Endothelial cell of umbilical vein (primary cell): ENCODE results near the gene MINDY4. TPM values are rescaled to one million over a fixed set of nuclear protein-coding genes. Genes with fewer than 3 reads are reported as not detected.

ENCODE experiments used
- BruUV-seq: library from RNA; stranded (reverse); fragments of 400-500 nt; replicated peaks from 2 replicates; lab custom pipeline; 2021; lab: Mats Ljungman, UMichigan
- CTCF ChIA-PET: fragments of 300-600, 350-600 bp; sonication (Branson Sonifier 250); formaldehyde crosslinking; loops from one replicate; lab custom pipeline; 2021; ENCODE audit warnings: antibody characterized with exemption, inconsistent platforms; lab: Charles Lee
- POLR2A ChIA-PET: fragments of 300-600, 350-600 bp; sonication (Branson Sonifier 250); formaldehyde crosslinking; loops from one replicate; lab custom pipeline; 2021; ENCODE audit warnings: antibody characterized with exemption, inconsistent platforms; lab: Charles Lee
- DNase-seq: peaks from one replicate; pipeline ENCODE4 v3.0.0-alpha.2; 2011; ENCODE audit warnings: low read depth, low spot score
- FAIRE-seq: peaks from 2 replicates; lab custom pipeline; 2011; peaks lifted over from hg19 to GRCh38; lab: Jason Lieb, UNC
- H2AFZ ChIP-seq: 2 replicates; pipeline ENCODE4 v1.6.0; 2012; ENCODE audit warnings: low read depth, low read length, control low read depth, inconsistent platforms
- H3K27ac ChIP-seq: 2 replicates; pipeline ENCODE4 v1.5.1; 2011; ENCODE audit warnings: low read depth, mild to moderate bottlenecking, control low read depth, low read length, moderate library complexity; ENCODE audit not compliant: insufficient read depth
- H3K27me3 ChIP-seq, 2 experiments: 2 replicates each; pipeline versions ENCODE4 v1.6.0 to v1.6.1; 2011; ENCODE audit warnings: low read length in 2 of 2, mixed read lengths in 1 of 2; ENCODE audit not compliant: control insufficient read depth in 2 of 2, insufficient read depth in 2 of 2
- H3K36me3 ChIP-seq, 2 experiments: 2 replicates in 1 of 2; 3 replicates in 1 of 2; pipeline ENCODE4 v1.5.1; 2011; ENCODE audit warnings: low read length in 2 of 2, mild to moderate bottlenecking in 1 of 2, moderate library complexity in 1 of 2; ENCODE audit not compliant: control insufficient read depth in 2 of 2, insufficient read depth in 2 of 2; ENCODE audit errors: extremely low read depth in 1 of 2
- H3K4me1 ChIP-seq: 3 replicates; pipeline ENCODE4 v1.5.1; 2011; ENCODE audit warnings: mild to moderate bottlenecking, low read length; ENCODE audit not compliant: control insufficient read depth, insufficient read depth; ENCODE audit errors: extremely low read depth
- H3K4me2 ChIP-seq: 2 replicates; pipeline ENCODE4 v1.6.1; 2011; ENCODE audit warnings: low read length, control low read depth, mixed read lengths; ENCODE audit not compliant: insufficient read depth
- H3K4me3 ChIP-seq, 3 experiments: fragments of 200-600 bp in 1 of 3; sonication (generic), shearing (Covaris generic) in 1 of 3; replicated peaks in 1 of 3; 2 replicates each; pipeline ENCODE4 v1.5.1; 2011 to 2016; ENCODE audit warnings: control low read depth in 3 of 3, low read length in 3 of 3, mild to moderate bottlenecking in 2 of 3, inconsistent platforms in 1 of 3, low read depth in 1 of 3, moderate library complexity in 1 of 3; ENCODE audit not compliant: insufficient read depth in 1 of 3
- H3K79me2 ChIP-seq: 2 replicates; pipeline ENCODE4 v1.6.0; 2012; ENCODE audit warnings: low read length, inconsistent platforms; ENCODE audit not compliant: control insufficient read depth, insufficient read depth
- H3K9ac ChIP-seq: replicated peaks from 2 replicates; pipeline ENCODE3; 2011; ENCODE audit warnings: low read length, control low read depth; ENCODE audit not compliant: insufficient read depth; ENCODE audit errors: extremely low read depth
- H3K9me1 ChIP-seq: replicated peaks from 3 replicates; pipeline ENCODE4 v1.6.0; 2011; ENCODE audit warnings: mild to moderate bottlenecking, low read length; ENCODE audit not compliant: control insufficient read depth, insufficient read depth; ENCODE audit errors: extremely low read depth
- H3K9me3 ChIP-seq: replicated peaks from 2 replicates; pipeline ENCODE4 v1.5.1; 2012; ENCODE audit warnings: low read length, inconsistent platforms; ENCODE audit not compliant: control insufficient read depth, insufficient read depth
- H4K20me1 ChIP-seq: replicated peaks from 2 replicates; pipeline ENCODE3; 2011; ENCODE audit warnings: mild to moderate bottlenecking, low read length; ENCODE audit not compliant: control insufficient read depth, insufficient read depth; ENCODE audit errors: extremely low read depth
- CTCF ChIP-seq, 2 donors: IDR thresholded peaks; 1 replicate in 1 of 2; 2 replicates in 1 of 2; pipeline ENCODE4 v1.5.1; 2011; ENCODE audit warnings: low read length in 2 of 2, mild to moderate bottlenecking in 2 of 2, moderate library complexity in 2 of 2, control low read depth in 1 of 2, inconsistent platforms in 1 of 2, low read depth in 1 of 2; ENCODE audit not compliant: insufficient read depth in 1 of 2; ENCODE audit errors: extremely low read depth in 1 of 2
- EZH2 ChIP-seq: IDR thresholded peaks from 2 replicates; pipeline ENCODE4 v1.6.1; 2012; ENCODE audit warnings: borderline replicate concordance, low read depth, mild to moderate bottlenecking, moderate library complexity, low read length, inconsistent platforms; ENCODE audit not compliant: severe bottlenecking
- FOS ChIP-seq: IDR thresholded peaks from 2 replicates; pipeline ENCODE4 v1.6.1; 2011; ENCODE audit warnings: mild to moderate bottlenecking, low read length, moderate library complexity, borderline replicate concordance; ENCODE audit not compliant: insufficient read depth
- GATA2 ChIP-seq: IDR thresholded peaks from 2 replicates; pipeline ENCODE4 v1.7.0; 2011; ENCODE audit warnings: low read depth, mild to moderate bottlenecking, moderate library complexity, mixed read lengths, low read length; ENCODE audit not compliant: insufficient read length, insufficient read depth
- JUN ChIP-seq: IDR thresholded peaks from 2 replicates; pipeline ENCODE4 v1.6.1; 2011; ENCODE audit warnings: borderline replicate concordance, low read depth; ENCODE audit not compliant: insufficient read length, insufficient read depth
- MAX ChIP-seq: IDR thresholded peaks from 2 replicates; pipeline ENCODE4 v1.6.1; 2011; ENCODE audit not compliant: insufficient read depth, insufficient read length
- MYC ChIP-seq: IDR thresholded peaks from one replicate; pipeline ENCODE4 v1.6.1; 2011; ENCODE audit warnings: mild to moderate bottlenecking, low read depth, low read length
- POLR2A ChIP-seq: IDR thresholded peaks from 2 replicates; pipeline ENCODE4 v1.6.1; 2012; ENCODE audit warnings: low read depth, mild to moderate bottlenecking, control low read depth, low read length
- POLR2AphosphoS5 ChIP-seq: IDR thresholded peaks from 2 replicates; pipeline ENCODE4 v1.6.1; 2012; ENCODE audit warnings: low read depth, mild to moderate bottlenecking, control low read depth, low read length, moderate library complexity; ENCODE audit not compliant: insufficient read depth
- dilution Hi-C: fragments of 300-500 bp; cut with MboI; formaldehyde crosslinking; loops from one replicate; pipeline ENCODE4 v1.15.0; 2019; ENCODE audit warnings: low sequenced_read_pairs; ENCODE audit not compliant: extremely low pct_ligation_motif_present
- intact Hi-C: fragments of 100-400 bp; cut with micrococcal nuclease; formaldehyde crosslinking; loops from one replicate; pipeline ENCODE4 v1.10.0; 2022
- polyA plus RNA-seq, 4 experiments: library from polyadenylated mRNA; depleted of rRNA in 3 of 4; stranded (reverse) in 3 of 4; unstranded in 1 of 4; fragments of >200 nt; gene quantifications; 2 replicates each; pipeline versions ENCODE4 v1.2.1 to v1.2.3, GENCODE V29; 2011 to 2012; ENCODE audit warnings: missing spikeins in 1 of 4
- total RNA-seq: library from RNA; stranded (reverse); gene quantifications from 2 replicates; pipeline ENCODE4 v1.2.3, GENCODE V29; 2021

Gene MINDY4
- total and polyA plus RNA-seq, 2 donors (not counting 3 experiments of a cell fraction or from before 2014, with no cell fraction given): 2.2 to 4.7 TPM

GRCh38 chr7:30735631-30736030 is 35.6 kb upstream of the MINDY4 start:
- H3K4me2 ChIP-seq: no peak overlapping the region
- H3K4me1 ChIP-seq: no peaks in the 10 kb centered on the region
- intact Hi-C loops: no loop called here
- no peak overlapping the region for H3K27ac ChIP-seq
- no peak overlapping the region for H3K9ac ChIP-seq
- BruUV-seq: no TSS peak
- no peaks in the 10 kb centered on the region for H3K36me3 ChIP-seq
- peaks cover 3 to 11% of the 10 kb centered on the region in 2 experiments for H3K27me3 ChIP-seq
- ChIA-PET CTCF (no interaction called here), POLR2A (no interaction called here)
- FAIRE-seq (no peak), DNase-seq (no peak)
- H3K4me3 ChIP-seq: no peak overlapping the region
- no peak overlapping the region for H2AFZ ChIP-seq
- dilution Hi-C loops: no loop called here
- no peaks in the 10 kb centered on the region for H3K9me1 ChIP-seq
- no peaks in the 10 kb centered on the region for H3K79me2 ChIP-seq
- H3K9me3 ChIP-seq: no peaks in the 10 kb centered on the region
- no peak for TF ChIP-seq CTCF (IDR thresholded peaks at IDR 0.05; ENCODE audit: extremely low read depth in 1 of 2, insufficient read depth in 1 of 2, low read depth in 1 of 2, low read length in 2 of 2)
- no peak for TF ChIP-seq JUN
- no peak for TF ChIP-seq POLR2AphosphoS5
- TF ChIP-seq MAX: no peak
- no peak for TF ChIP-seq EZH2
- no peak for TF ChIP-seq GATA2
- no peak for TF ChIP-seq MYC
- TF ChIP-seq POLR2A: no peak
- TF ChIP-seq FOS: no peak
- H4K20me1 ChIP-seq: no peaks in the 10 kb centered on the region
